NCI-H1436 treated with DMSO at 0.1 percent for 48 hours (cell line): ENCODE measurements around the gene ANKRD13B.
"Not testable (repeated sequence)": the region's sequence is repeated elsewhere in the genome, so short reads cannot be mapped to it uniquely, and the experiment has no call there.

Experiments used
- DNase-seq: peaks from one replicate; lab custom pipeline; 2025; lab: John Stamatoyannopoulos, UW

Gene ANKRD13B

GRCh38 chr17:29642171-29642611 lies 49.3 kb downstream of the ANKRD13B start:
- DNase-seq = peak; percentile 63

DNA sequence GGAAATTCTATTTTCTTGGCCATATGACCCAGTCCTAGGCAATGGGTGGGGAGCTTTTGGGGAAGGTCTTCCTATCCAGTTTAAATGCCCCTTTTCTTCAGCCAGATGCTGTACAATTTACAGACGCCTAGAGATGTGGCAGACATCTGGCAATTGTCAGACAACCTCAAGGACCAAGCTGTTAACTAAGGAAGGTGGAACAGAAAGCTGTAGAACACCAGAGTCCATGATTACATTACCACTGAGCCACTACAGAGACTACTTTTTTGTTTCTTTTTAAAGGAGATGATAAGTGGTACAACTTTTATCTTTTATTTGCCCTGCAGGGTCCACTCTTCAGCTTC lies 50.9 kb downstream of the ANKRD13B start:
- no peak for DNase-seq

GRCh38 chr17:29645515-29646051 lies 52.7 kb downstream of the ANKRD13B start:
- DNase-seq = no peak

GRCh38 chr17:29648005-29648404 lies 55.1 kb downstream of the ANKRD13B start:
- no peak for DNase-seq

DNA sequence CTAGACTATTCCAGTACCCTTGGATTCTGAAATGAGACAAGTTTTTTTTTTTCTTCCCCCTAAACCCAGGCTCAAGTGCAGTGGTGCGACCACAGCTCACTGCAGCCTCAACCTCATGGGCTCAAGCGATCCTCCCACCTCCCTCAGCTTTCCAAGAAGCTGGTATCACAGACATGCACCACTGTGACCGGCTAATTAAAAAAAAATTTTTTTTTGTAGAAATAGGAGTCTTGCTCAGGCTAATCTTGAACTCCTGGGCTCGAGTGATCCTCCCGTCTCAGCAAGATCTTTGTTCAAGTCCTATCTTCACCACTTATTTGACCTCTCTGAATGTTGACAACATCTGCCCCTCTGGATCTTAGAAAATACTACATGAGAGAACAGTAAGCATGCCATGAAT lies 56.4 kb downstream of the ANKRD13B start:
- no peak for DNase-seq

DNA sequence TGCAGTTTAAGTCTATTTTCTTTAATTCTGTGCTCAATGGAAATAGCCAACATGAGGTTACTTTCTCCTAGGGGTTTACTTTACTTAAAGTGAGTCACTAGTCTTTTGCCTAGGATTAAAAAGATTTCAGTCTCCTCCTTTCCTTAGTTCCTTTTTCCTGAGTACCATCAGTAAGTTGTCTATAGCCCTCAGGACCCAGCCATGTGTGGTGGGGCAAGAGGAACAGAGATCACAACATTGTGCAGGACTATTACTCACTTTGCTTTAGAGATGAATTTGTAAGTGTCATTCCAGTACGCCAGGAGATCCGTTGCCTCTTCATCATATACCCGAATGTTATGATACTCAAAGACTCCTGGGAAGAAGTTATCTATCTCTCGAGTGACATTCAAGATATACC lies 57.5 kb downstream of the ANKRD13B start:
- no peak for DNase-seq

GRCh38 chr17:29651913-29652312 lies 59.0 kb downstream of the ANKRD13B start:
- DNase-seq = not testable (repeated sequence)

GRCh38 chr17:29652976-29653375 lies 60.0 kb downstream of the ANKRD13B start:
- DNase-seq = no peak

DNA sequence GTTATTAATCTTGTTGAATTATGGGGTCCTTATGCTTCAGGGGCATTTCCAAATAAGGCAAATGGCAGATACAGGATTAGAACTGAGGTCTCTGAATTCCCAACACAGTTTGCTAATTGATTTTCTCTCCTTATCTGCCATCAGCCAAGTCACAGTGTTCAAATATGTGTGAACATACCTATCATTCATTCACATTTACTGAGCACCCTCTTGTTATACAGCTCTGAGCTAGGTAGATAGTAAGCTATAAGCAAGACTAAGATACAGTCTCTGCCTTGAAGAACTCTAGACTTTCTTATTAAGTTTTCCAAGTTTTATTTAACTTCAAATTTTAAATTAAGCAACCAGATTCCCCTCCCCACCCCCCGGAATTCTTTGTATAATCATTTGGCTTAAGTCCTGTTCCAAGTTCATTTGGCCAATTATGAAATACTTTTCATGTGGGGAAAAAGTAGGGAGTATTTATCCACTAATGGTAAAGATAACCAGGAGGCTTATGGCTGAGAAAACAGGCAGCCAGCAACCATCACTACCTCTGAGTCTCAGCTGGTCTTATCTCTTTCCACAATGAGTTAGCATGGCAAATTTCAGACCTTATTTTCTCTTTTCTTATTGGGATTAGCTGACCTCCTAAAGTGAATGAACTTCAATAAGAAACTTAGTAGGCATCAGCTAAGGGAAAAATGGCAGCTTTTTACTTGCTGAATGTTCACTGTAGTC lies 61.2 kb downstream of the ANKRD13B start:
- no peak for DNase-seq

DNA sequence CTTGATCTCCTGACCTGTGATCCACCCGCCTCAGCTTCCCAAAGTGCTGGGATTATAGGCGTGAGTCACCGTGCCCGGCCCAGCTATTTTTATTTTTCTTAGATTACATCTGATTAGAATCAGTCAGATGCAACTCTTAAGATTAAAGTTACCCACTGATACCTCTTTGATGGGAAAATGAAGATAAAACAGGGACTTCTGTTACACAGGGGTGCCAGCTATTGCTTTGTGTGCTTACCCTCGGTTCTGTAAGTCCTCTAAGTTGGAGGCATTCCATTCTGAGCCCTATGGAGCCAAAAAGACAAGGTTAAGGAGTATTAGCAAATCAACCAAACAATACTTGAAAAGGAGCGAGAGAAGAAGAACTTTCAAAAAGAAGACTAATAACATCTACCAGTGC lies 62.4 kb downstream of the ANKRD13B start:
- no peak for DNase-seq

GRCh38 chr17:29659155-29659554 lies 66.2 kb downstream of the ANKRD13B start:
- DNase-seq = no peak

DNA sequence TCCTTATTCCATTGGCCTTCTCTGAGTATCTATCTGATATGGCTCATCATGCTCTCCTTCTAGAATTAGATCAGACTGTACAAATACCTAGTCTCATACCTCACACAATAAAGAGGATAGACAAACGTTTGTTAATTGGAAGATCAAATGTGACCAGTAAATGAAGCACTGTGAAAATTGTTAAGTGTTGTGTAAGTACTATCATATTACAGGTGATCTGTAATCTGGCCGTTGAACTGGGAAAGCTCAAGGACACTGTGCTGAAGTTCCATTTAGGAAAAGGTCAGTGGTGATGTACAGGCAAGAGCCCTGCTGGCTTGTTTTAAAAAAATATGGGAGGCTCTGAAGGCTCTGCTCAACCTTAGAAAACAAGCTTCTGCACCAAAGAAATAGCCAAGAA lies 68.3 kb downstream of the ANKRD13B start:
- peak; percentile 20 for DNase-seq

DNA sequence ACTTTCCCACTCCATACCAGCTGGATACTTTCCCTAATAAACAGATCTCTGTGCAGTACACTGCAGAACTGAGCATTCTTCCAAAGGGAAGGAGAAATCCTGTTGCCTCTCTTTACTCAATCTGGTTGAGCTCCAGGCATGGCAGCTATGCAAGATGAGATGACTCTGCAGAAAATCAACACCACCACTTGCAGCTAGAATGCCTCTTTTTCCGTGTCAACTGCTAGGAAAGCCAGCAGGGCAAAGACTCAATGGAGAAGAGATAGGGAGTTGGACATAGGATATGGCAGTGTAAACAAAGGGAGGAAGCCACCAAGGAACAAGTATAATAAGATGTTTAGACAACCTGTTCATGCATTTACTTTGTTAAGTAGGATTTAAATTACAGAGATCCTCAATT lies 70.2 kb downstream of the ANKRD13B start:
- DNase-seq = no peak
